LNCAP (cell line): ENCODE measurements around the gene SERAC1.

Experiments used
- CTCF ChIP-seq: fragments of 450-650 bp; IDR thresholded peaks from 2 replicates; pipeline ENCODE4 v1.5.1; 2017; ENCODE audit warnings: mild to moderate bottlenecking

Gene SERAC1

GRCh38 chr6:158168040-158168289, at the start of gene SERAC1:
SERAC1 (minus strand) TSS chr6:158168262; CDS start chr6:158158363, 9,899 bp downstream.
- TF ChIP-seq CTCF, result no peak

GRCh38 chr6:158213925-158214674, 46.0 kb upstream of the SERAC1 start:
- TF ChIP-seq CTCF, result peak; percentile 60

- no peak for TF ChIP-seq CTCF
Observed at GRCh38 chr6:158211273-158212055, 43.4 kb upstream of the SERAC1 start.

- no peak for TF ChIP-seq CTCF
Observed at GRCh38 chr6:158207422-158207788, 39.3 kb upstream of the SERAC1 start.

- no peak for TF ChIP-seq CTCF
Observed at GRCh38 chr6:158206740-158207421, 38.8 kb upstream of the SERAC1 start.

DNA sequence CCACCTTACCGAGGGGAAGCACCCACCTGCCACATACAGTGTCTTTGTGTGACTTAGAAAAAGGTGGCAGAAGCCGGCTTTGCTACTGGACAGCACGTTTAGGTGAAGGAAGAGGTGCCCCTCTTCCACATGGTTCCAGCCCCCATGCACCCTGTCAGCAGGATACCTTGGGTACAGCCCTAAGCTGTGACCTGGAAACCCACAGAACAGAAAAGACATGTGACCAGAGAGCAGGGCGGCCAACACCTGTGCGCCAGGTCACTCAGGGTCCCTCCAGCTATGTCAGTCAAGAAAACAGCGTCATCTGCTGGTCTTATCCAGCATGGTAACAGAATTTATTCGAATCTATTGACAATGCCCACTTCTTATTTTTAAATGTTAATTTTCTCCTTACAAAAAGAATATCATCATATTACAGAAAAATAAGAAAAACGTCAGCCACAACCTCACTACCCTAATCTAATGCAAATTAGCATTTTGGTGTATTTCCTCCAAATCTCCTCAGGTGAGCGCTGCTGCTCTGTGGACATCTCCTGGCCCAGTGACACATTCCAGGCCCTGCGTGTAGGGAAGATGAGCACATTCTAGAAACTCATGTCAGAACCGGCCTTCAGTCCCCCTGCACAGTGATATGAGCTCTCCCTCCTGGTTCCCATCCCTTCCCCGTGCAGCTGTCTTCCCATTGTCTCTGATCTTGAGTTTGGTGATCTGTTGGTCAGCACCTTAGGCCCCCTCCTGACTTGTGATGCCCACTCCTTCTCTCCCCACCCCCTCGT, 37.3 kb upstream of the SERAC1 start:
- TF ChIP-seq CTCF, result peak; percentile 43

DNA sequence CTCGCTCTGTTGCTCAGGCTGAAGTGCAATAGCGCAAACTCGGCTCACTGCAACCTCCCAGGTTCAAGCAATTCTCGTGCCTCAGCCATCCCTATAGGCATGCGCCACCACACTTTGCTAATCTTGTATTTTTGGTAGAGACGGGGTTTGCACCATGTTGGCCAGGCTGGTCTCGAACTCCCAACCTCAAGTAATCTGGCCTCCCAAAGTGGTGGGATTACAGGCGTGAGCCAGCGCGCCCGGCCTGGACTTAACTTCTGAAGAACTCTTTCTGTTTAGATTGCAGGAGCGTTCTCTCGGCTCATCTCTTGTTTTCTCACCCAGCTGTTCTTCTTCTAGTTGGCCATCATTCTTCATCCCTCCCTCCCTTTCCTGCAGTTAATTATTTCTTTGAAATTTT, 30.4 kb upstream of the SERAC1 start:
- TF ChIP-seq CTCF, result no peak
